Epithelial cell of prostate (primary cell): ENCODE data around the gene BTBD9.

Source experiments
- DNase-seq: peaks from one replicate; pipeline ENCODE4 v3.0.0-alpha.2; 2011; ENCODE audit warnings: low read depth, low spot score
- H3K27ac ChIP-seq: fragments of 450-650 bp; 2 replicates; pipeline ENCODE4 v1.5.1; 2017; ENCODE audit warnings: mild to moderate bottlenecking

BTBD9 gene

GRCh38 chr6:38225766-38226165 is 414.0 kb downstream of the BTBD9 start:
- DNase-seq: no peak
- no peak overlapping the region for H3K27ac ChIP-seq

- no peak for DNase-seq
- H3K27ac ChIP-seq: no peak overlapping the region
Measured at GRCh38 chr6:38221251-38221650, 418.5 kb downstream of the BTBD9 start.

- H3K27ac ChIP-seq: no peak overlapping the region
- no peak for DNase-seq
Measured at GRCh38 chr6:38220069-38220723, 419.5 kb downstream of the BTBD9 start.

- H3K27ac ChIP-seq: no peak overlapping the region
- no peak for DNase-seq
Measured at GRCh38 chr6:38218235-38218634, 421.5 kb downstream of the BTBD9 start.

GRCh38 chr6:38216451-38216850 is 423.3 kb downstream of the BTBD9 start:
- no peak for DNase-seq
- H3K27ac ChIP-seq: no peak overlapping the region

- DNase-seq: no peak
- no peak overlapping the region for H3K27ac ChIP-seq
Measured at GRCh38 chr6:38215651-38216311, 423.9 kb downstream of the BTBD9 start.

GRCh38 chr6:38215225-38215624 is 424.5 kb downstream of the BTBD9 start:
- no peak overlapping the region for H3K27ac ChIP-seq

GRCh38 chr6:38214159-38214558 is 425.6 kb downstream of the BTBD9 start:
- no peak overlapping the region for H3K27ac ChIP-seq

More at GRCh38 chr6:38215225-38215624, 424.5 kb downstream of the BTBD9 start:
- no peak for DNase-seq

GRCh38 chr6:38213251-38213658 is 426.5 kb downstream of the BTBD9 start:
- DNase-seq: no peak
- H3K27ac ChIP-seq: no peak overlapping the region

More at GRCh38 chr6:38214159-38214558, 425.6 kb downstream of the BTBD9 start:
- no peak for DNase-seq

- no peak overlapping the region for H3K27ac ChIP-seq
- no peak for DNase-seq
Measured at GRCh38 chr6:38212579-38212978, 427.1 kb downstream of the BTBD9 start.

GRCh38 chr6:38212116-38212515 is 427.6 kb downstream of the BTBD9 start:
- DNase-seq: no peak
- H3K27ac ChIP-seq: no peak overlapping the region

- DNase-seq: no peak
- H3K27ac ChIP-seq: no peak overlapping the region
Measured at GRCh38 chr6:38209371-38210260, 430.1 kb downstream of the BTBD9 start.

- DNase-seq: no peak
- H3K27ac ChIP-seq: no peak overlapping the region
Measured at GRCh38 chr6:38208028-38208427, 431.7 kb downstream of the BTBD9 start.

- DNase-seq: no peak
- H3K27ac ChIP-seq: no peak overlapping the region
Measured at GRCh38 chr6:38207375-38207774, 432.4 kb downstream of the BTBD9 start.

- no peak for DNase-seq
- no peak overlapping the region for H3K27ac ChIP-seq
Measured at GRCh38 chr6:38198219-38198618, 441.5 kb downstream of the BTBD9 start.

- DNase-seq: no peak
- H3K27ac ChIP-seq: no peak overlapping the region
Measured at GRCh38 chr6:38195113-38195635, 444.6 kb downstream of the BTBD9 start.

- no peak overlapping the region for H3K27ac ChIP-seq
- no peak for DNase-seq
Measured at GRCh38 chr6:38194589-38194988, 445.1 kb downstream of the BTBD9 start.

GRCh38 chr6:38194282-38194572 is 445.5 kb downstream of the BTBD9 start:
- no peak overlapping the region for H3K27ac ChIP-seq
- DNase-seq: no peak

- DNase-seq: no peak
Measured at GRCh38 chr6:38193481-38194281, 446.0 kb downstream of the BTBD9 start.

GRCh38 chr6:38193051-38193450 is 446.7 kb downstream of the BTBD9 start:
- H3K27ac ChIP-seq: no peak overlapping the region
- no peak for DNase-seq

More at GRCh38 chr6:38193481-38194281, 446.0 kb downstream of the BTBD9 start:
- no peak overlapping the region for H3K27ac ChIP-seq
